ENCODE results near the gene ZNF426.
"Not testable (repeated sequence)": the region's sequence is repeated elsewhere in the genome, so short reads cannot be mapped to it uniquely, and the experiment has no call there.

GRCh38 chr19:9539201-9539600 is 756 bp upstream of the ZNF426 start:
- TF ChIP-seq CTCF, POLR2A (IDR thresholded peaks at IDR 0.05): not testable (repeated sequence)
